ENCODE data around the gene MAP3K7CL. TPM values are rescaled to one million over a fixed set of nuclear protein-coding genes. Genes with fewer than 3 reads are reported as not detected.
"Not testable (repeated sequence)": the region's sequence is repeated elsewhere in the genome, so short reads cannot be mapped to it uniquely, and the experiment has no call there.

MAP3K7CL gene
- total RNA-seq, 1 experiment from 2014 or later: not detected

DNA sequence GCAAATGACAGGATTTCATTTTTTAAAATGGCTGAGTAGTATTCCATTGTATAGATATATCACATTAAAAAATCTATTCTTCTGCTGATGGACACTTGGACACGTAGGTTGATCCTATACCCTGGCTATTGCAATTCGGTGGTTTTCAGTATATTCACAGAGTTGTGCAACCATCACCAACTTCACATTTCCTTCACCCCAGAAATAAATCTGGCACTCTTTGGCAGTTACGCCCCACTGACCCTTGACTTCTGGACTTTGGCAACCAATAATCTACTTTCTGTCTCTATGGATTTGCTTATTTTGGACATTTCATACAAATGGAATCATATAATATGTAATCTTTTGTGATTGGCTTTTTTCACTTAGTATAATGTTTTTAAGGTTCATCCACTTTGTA is 35.9 kb downstream of the MAP3K7CL start:
- DNase-seq (ENCODE audit: extremely low read depth, low read depth): no peak

DNA sequence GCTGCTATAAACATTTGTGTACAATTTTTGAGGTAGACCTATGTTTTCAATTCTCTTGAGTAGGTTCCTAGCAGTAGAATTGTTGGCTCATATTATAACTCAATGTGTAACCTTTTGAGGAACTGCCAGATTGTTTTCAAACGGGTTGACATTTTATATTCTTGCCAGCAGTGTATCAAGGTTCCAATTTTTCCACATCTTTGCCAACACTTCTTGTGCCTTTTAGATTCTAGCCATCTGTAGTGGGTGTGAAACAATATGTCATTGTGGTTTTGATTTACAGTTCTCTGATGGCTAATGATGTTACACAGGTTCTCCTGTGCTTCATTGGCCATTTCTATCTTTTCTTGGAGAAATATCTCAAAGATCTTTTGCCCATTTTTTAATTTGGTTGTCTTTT is 36.4 kb downstream of the MAP3K7CL start:
- DNase-seq (ENCODE audit: extremely low read depth, low read depth): no peak

DNA sequence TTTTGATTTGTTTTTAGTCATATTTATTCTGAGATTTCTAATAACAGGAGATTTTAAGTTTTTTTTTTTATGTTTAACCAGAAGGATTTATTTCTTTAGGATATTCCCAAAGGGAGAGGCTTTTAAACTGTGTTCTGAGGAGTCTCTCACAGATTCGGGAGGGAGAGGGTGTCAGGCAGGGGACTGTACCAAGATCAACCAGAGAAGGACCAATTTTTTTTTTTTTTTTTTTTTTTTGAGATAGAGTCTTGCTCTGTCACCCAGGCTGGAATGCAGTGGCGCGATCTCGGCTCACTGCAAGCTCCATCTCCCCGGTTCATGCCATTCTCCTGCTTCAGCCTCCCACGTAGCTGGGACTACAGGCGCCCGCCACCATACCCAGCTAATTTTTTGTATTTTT is 37.0 kb downstream of the MAP3K7CL start:
- DNase-seq (ENCODE audit: extremely low read depth, low read depth): not testable (repeated sequence)

DNA sequence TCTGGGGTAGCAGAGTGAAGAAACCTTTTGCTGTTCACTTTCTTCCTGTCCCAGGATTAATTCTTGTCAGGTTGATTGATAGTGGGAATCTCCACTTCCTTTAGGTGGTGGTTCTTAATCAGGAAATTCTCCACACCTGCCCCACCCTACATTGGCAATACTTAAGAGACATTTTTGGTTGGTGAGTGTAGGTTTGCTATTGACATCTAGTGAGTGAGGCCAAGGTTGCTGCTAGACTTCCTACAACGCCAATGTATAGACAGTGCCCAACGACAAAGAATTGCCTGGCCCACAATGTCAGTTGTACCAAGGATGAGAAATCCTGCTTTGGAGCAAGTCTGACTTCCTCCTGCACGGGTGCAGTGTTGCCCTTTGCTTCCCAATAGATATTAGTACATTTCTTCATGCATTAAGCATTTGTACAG is 38.5 kb downstream of the MAP3K7CL start:
- peak; percentile 72 for DNase-seq (ENCODE audit: extremely low read depth, low read depth)

DNA sequence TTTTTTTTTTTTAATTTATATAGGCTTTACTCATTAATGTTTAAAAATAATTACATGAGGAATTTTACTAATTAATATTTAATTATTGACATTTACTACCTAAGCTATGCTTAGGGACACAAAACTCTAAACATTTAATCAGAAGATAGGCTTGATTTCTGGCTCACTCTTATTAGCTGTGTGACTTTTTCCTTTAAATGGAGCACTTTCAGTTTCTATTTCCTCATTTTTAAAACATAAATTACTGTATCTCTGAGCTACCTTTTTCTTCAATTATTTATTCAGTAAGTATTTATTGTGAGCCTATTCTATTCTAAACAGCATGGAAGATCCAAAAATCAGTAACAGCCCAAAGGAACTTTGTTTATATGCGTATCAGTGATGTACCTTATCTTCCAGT is 40.5 kb downstream of the MAP3K7CL start:
- no peak for DNase-seq (ENCODE audit: extremely low read depth, low read depth)

DNA sequence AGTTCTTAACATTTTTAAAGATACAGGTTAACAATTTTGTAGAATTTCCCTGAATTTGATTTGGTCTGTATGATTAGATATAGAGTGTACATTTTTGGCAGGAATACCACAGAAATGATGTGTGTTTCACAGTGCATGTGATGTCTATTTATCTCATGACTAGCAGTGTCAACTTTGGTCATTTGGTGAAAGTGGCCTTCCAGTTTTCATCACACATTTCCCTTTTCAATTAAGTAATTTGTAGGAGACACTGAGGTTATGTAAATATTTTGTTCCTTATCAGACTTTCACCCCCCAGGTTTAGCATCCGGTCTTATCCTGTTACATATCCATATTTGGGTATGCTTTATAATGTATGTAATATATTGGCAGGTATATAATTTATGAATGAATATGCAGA is 41.8 kb downstream of the MAP3K7CL start:
- no peak for DNase-seq (ENCODE audit: extremely low read depth, low read depth)

DNA sequence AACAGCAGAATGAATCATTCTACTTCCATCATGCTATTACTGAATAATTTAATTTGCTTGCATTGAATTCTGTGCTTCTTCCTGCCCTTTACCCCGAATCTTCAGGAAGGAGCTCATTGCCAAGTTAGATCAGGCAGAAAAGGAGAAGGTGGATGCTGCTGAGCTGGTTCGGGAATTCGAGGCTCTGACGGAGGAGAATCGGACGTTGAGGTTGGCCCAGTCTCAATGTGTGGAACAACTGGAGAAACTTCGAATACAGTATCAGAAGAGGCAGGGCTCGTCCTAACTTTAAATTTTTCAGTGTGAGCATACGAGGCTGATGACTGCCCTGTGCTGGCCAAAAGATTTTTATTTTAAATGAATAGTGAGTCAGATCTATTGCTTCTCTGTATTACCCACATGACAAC is 44.2 kb downstream of the MAP3K7CL start:
- DNase-seq (ENCODE audit: extremely low read depth, low read depth): no peak

DNA sequence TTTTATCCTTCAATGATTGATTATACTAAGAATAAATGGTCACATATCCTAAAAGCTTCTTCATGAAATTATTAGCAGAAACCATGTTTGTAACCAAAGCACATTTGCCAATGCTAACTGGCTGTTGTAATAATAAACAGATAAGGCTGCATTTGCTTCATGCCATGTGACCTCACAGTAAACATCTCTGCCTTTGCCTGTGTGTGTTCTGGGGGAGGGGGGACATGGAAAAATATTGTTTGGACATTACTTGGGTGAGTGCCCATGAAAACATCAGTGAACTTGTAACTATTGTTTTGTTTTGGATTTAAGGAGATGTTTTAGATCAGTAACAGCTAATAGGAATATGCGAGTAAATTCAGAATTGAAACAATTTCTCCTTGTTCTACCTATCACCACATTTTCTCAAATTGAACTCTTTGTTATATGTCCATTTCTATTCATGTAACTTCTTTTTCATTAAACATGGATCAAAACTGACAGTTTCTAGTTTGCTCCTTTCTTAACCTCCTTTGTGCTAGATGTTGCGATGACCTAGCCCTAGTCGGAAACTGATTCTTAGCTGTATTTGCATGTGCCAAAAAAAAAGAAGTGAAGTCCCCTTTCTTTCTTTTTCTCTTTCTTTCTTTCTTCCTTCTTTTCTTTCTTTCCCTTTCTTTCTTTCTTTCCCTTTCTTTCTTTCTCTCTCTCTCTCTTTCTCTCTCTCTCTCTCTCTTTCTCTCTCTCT is 45.1 kb downstream of the MAP3K7CL start:
- no peak for DNase-seq (ENCODE audit: extremely low read depth, low read depth)

DNA sequence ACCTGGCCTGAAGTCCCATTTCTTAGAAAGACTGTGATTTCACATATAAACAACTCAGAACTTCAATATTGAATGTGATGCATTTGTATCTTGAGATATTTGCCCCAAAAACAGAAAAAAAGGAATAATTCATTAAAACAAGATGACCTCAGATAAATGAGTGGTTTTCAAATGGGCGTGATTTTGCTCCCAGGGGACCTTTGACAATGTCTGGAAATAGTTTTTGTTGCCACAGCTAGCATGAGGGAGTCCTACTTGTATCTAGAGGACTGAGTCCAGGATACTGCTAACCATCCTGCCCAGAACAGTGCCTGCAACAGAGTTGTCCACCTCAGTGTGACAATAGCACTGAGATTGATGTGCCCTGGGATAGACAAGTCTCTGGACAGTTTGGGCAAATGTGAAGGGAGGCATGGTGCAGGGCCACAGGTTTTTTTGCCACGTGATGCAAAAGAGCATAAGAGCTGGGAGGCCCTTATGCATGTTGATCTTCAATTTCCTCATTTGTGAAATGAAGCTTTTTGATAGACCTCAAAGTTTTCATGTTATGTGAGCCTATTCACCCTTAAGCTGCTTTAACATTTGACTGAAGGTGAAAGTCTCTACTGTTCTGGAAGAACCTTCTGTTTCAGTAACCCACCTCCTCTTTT is 46.2 kb downstream of the MAP3K7CL start:
- no peak for DNase-seq (ENCODE audit: extremely low read depth, low read depth)

DNA sequence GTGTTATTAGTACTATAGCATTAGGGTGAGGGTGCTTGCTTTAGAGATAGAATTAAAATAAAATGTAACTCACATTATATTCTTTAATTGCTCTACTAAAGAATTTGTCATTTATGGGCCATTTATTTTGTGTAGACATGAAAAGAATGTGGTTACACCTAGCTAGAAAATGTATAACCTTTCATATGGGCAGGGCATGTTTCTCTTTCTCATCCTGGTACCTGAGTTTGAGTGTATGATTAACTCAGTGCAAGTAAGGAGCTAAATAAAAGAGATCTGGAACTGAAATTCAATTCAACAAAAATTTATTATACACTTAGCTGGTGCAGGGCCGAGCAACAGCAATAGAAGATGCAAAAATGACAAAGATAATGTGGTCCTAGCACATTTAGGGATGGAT is 47.4 kb downstream of the MAP3K7CL start:
- no peak for DNase-seq (ENCODE audit: extremely low read depth, low read depth)

DNA sequence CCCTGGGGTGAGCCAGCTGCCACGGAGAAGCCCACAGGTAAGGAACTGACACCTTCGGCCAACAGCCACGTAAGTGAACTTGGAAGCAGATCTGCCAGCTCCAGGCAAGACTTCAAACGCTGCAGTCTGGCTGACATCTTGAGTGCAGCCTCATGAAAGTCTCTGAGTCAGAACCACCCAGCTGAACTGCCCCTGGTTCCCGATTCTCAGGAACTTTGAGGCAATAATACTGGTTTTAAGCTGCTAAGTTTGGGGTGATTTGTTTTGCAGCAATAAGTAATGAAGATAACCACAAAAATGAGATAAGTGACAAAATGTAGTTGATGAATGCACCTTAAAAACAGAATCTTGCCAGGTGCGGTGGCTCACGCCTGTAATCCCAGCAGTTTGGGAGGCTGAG is 48.5 kb downstream of the MAP3K7CL start:
- DNase-seq (ENCODE audit: extremely low read depth, low read depth): no peak

DNA sequence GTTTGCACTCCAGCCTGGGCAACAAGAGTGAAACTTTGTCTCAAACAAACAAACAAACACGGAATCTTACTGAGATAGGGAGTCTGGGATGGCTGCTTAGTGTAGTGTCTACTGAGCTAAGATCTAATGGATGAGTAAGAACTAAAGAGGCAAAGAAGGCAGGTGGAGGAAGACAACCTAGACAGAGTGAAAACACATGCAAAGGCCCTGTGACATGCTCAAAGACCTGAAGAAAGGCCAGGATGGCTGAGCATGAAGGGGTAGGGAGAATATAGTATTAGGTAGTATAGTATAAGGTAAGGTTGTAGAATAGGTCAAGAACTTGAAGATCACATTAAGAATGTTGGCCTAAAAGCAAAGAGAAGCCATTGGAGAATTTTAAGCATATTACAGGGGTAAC is 49.1 kb downstream of the MAP3K7CL start:
- no peak for DNase-seq (ENCODE audit: extremely low read depth, low read depth)

DNA sequence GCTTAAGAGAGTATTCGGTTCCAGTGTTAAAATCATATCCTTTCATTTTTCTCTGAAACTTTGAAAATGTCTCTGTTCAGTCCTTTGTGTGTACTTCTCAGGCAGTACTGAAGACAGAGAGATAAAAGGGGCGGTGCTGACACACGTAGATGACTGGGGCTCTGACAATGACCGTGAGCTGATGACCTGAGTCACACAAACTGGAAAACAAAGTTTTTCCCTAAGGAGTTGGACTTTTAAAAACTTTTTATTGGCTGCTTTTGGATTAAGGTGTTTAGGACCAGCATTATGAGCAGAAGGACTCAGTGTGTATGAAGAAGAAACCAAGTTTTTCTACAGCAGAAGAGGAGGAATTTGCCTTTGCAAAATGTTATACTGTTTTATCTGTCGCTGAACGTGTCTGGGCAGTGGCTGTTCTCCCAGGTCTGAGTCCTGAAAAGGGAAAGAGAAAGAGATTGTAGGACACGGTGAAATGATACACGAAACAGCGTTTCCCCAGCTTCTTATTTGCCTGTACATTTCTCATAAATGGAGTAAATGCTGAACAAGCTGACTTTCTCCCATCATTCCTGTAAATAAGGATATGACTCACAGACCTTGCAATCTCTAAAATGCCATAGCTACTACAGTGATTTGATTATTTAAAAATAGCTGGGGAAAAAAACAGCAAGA is 51.5 kb downstream of the MAP3K7CL start:
- DNase-seq (ENCODE audit: extremely low read depth, low read depth): no peak

DNA sequence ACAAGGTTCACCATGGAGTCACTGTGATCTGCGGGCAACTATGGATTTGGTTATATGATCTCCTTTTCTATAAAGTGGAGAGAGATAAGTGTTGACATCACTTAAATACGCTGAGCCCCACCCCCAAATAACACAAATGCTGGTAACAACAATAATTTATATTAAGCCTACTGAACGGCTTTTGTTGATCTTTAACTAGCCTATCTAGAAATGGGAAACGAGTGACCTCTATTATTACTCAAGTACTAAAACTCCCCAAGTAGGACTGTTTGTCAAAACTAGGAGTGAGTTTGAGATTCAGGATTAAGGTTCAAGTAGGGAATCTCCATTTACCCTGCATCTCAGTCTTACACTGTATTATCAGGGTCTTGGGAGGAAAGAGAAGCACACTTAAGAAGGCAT is 52.2 kb downstream of the MAP3K7CL start:
- no peak for DNase-seq (ENCODE audit: extremely low read depth, low read depth)

DNA sequence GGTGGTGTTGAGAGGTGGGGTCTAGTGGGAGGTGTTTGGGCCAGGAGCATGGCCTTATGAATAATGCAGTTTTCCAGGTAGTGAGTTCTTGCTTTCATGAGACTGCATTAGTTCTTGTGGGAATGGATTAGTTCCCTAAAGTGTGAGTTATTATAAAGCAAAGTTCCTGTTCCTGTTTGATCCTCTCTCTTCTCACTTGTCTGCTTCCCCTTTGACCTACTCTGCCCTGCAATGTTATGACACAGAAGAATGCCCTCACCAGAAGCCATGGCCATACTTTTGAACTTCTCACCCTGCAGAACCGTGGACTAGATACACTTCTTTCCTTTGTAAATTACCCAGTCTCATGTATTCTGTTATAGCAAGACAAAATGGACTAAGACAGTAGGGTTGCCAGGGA is 53.6 kb downstream of the MAP3K7CL start:
- no peak for DNase-seq (ENCODE audit: extremely low read depth, low read depth)

DNA sequence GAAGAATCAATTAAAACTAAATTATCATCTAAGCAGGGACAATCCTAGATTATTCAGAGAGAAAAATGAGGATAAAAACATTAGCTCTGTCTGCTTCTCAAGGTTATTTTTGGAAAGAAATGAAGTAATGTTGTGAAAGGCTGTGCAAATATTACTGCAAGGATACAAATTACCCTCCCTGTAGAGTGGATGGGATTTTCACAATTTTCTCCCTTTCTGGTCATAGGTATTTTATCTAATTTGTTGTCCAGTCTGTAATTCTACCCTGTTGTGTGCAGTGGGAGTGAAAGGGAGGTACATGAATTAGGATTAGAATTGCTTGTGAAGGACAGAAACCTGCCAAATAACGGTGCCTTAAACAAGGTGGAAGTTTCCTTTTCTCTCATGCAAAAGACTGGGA is 54.7 kb downstream of the MAP3K7CL start:
- DNase-seq (ENCODE audit: extremely low read depth, low read depth): no peak

DNA sequence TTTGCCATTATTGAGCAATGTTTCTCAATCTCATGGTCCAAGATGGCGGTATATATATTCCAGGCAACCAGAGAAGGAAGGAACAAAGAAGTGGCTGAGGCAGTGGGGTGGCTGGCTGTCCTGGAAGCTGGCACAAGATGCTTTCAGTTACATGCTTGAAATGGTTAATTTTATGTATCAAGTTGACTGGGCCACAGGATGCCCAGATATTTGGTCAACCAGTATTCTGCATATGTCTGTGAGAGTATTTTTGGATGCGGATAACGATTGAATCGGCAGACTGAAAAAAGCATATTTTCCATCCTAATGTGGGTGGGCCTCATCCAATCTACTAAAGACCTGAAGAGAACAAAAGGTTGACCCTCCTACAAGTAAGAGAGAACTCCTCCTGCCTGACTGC is 55.2 kb downstream of the MAP3K7CL start:
- no peak for DNase-seq (ENCODE audit: extremely low read depth, low read depth)

DNA sequence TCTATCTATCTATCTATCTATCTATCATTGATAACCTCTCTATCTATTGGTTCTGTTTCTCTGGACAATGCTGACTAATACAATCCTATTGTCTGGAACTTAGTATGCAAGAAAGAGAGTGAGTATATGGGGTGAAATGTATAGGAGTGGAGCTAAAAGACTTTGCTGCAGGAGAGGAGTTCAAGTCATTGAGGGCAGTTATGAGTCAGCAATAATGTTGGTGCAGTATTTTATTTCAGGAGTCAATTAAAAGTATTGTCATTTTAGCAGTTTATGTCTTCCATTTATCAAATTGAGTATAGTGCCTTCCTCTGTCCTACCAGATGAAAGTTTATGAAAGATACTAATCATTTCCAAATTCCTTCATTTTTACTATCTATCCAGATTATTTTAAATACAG is 55.8 kb downstream of the MAP3K7CL start:
- DNase-seq (ENCODE audit: extremely low read depth, low read depth): no peak

DNA sequence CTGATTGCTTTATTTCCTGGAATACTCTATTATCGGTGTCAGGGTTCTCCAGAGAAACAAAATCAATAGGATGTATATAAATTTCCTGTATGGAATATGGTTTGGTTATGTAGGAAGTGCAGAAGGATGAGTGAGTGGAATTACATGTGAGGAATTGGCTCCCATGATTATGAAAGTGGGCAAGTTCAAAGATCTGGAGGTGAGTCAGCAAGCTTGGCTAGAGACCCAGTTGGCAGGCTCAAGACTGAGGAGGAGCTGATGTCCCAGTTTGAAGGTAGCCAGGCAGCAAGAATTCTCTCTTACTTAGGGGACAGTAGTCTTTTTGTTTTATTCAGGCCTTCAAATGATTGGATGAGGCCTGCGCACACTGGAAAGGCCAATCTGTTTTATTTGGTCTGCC is 57.5 kb downstream of the MAP3K7CL start:
- peak; percentile 74 for DNase-seq (ENCODE audit: extremely low read depth, low read depth)

DNA sequence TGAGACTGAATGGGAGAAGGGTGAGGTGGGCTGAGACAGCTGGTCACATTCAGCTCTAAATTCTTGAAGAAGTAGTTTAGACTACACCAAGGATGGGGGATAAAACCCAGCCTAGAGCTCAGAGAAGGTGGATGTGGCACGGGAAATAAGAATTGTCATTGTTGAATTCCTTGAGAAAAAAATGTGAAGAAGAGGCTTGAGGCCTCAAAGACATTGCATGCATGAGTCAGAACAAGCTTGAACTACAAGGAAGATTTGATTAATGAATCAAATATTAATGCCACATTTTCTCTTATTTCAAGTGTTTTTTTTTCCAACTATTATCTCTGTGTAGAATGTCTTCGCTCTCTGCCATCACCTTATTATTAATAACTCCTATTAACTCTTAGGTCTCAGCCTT is 58.9 kb downstream of the MAP3K7CL start:
- DNase-seq (ENCODE audit: extremely low read depth, low read depth): no peak

DNA sequence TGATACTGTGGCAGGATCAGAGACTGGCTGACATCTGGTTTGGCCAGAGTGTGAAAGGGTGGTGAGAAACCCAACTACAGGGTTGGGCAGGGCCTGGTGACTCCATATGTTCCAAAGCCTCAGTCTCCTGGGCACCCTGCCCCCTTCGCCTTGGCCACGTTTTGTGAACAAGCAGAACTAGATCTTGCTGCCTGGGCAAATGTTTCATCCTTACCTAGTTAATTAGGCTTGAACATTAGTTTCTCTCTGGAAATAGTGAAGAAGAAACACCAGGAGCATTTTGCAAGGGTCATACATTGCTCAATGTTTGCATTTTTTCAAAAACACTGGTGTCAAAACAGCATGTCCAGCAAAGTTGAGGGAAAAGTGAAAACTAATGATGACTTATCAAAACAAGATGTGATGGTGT is 60.5 kb downstream of the MAP3K7CL start:
- no peak for DNase-seq (ENCODE audit: extremely low read depth, low read depth)

DNA sequence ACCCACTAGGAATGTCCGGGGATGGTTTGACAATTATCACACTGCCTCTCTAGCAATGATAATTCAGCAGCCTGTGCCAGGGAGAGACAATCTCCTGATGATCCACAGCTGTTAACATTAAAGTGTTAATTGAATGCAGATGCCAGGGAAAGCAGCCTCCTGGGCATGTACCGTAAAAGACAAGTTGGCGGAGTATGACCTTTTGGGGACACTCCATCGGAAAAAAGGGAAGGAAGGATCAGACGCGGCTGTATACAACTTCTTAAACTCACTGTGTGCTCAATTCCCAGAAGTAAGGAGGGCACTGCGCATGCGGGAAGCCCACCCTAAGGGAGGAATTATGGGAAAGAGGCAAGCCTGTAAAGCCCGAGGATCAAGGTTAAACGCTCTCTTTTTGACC is 62.6 kb downstream of the MAP3K7CL start:
- no peak for DNase-seq (ENCODE audit: extremely low read depth, low read depth)
